HG03521 (cell line): ENCODE data around the gene ZFR.
A peak's percentile ranks its signal among the peaks of the same experiment; 100 is the strongest.
"Not testable (repeated sequence)": the region's sequence is repeated elsewhere in the genome, so short reads cannot be mapped to it uniquely, and the experiment has no call there.

ENCODE experiments used
- ATAC-seq: cut with Tn5 transposase; IDR thresholded peaks from one replicate; pipeline ENCODE4 v1.9.1; 2021; ENCODE audit warnings: mild to moderate bottlenecking, moderate library complexity; ENCODE audit not compliant: unreplicated experiment

Gene ZFR

DNA sequence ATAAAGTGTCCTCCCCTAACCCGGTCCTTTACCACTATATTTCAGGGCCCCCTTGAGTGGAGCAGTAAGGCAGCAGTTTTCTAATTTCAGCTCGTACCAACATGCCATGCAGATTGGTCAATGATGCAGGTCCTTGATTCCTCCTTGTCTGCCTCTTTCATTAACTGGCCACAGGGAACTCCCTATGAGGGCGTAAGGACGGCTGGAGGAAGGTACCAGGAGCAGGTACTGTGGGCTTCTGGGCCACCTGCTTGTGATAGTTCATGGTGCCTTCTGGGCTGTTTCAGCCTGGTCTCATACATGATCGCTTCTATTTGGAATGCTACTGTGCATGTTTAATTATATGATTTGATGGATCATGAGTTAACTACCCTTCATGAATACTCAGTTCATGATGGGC, 9.4 kb upstream of the ZFR start:
- no peak for ATAC-seq

DNA sequence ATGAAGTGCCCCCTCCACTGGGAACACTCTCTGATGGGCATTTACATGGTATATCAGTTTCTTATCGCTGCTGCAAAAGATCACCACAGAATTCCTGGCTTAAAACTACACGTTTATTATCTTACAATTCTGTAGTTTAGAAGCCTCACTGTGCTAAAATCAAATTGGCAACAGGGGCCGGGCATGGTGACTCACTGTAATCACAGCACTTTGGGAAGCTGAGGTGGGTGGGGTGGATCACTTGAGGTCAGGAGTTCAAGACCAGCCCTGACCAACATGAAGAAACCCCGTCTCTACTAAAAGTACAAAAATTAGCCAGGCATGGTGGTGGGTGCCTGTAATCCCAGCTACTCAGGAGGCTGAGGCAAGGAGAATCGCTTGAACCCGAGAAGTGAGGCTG, 7.8 kb upstream of the ZFR start:
- not testable (repeated sequence) for ATAC-seq

GRCh38 chr5:32450952-32451351, 6.4 kb upstream of the ZFR start:
- no peak for ATAC-seq

GRCh38 chr5:32449262-32449661, 4.7 kb upstream of the ZFR start:
- ATAC-seq = no peak

GRCh38 chr5:32446630-32447029, 2.1 kb upstream of the ZFR start:
- no peak for ATAC-seq

DNA sequence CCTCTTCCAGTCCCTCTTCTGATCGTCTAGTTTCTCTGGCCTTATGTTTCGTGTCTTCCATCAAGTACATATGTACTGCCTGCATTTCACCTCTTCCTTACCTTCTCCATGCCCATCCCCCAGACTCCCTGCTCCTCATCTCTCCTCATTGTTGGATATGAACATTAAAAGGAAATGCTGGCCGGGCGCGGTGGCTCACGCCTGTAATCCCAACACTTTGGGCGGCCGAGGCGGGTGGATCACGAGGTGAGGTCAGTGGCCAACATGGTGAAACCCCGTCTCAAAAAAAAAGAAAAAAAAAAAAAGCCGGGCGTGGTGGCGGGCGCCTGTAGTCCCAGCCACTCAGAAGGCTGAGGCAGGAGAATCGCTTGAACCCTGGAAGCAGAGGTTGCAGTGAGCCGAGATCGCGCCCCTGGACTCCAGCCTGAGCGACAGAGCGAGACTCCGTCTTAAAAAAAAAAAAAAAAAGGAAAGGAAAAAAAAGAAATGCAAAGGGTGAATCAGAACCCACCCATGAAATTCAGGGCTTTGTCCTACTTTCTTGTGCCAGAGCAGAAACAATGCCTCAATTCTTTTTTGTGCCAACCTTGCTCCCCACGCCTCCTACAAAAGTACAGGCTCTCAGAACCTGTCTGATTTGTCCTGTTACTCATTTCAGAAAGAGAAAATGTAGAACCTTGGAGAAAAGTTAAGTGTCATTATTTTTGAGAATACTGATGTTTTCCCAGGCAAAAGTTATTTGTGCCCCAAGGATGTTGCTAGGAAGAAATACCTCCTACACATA, 1.5 kb upstream of the ZFR start:
- ATAC-seq = no peak

DNA sequence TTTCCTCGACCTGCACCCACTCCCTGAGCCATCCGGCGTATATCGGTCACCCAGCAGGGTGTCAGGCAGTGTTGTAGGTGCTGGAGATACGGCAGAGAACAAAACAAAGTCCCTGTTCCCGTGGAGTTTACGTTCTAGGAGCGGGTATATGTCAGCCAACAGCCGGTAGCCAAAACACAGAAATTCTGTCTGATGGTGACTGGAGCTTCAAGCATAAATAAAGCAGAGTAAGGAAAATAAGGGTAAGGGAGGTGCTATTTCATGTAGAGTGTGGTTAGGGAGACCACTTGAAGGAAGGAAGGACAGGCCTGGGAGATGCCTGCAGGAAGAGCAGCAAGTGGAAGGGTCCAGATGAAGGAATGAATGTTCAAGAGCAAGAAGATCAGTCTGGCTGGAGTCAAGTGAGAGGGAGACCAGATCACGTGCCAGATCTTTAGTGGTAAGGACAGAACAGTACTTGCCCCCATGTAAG, 783 bp upstream of the ZFR start:
- ATAC-seq = no peak

DNA sequence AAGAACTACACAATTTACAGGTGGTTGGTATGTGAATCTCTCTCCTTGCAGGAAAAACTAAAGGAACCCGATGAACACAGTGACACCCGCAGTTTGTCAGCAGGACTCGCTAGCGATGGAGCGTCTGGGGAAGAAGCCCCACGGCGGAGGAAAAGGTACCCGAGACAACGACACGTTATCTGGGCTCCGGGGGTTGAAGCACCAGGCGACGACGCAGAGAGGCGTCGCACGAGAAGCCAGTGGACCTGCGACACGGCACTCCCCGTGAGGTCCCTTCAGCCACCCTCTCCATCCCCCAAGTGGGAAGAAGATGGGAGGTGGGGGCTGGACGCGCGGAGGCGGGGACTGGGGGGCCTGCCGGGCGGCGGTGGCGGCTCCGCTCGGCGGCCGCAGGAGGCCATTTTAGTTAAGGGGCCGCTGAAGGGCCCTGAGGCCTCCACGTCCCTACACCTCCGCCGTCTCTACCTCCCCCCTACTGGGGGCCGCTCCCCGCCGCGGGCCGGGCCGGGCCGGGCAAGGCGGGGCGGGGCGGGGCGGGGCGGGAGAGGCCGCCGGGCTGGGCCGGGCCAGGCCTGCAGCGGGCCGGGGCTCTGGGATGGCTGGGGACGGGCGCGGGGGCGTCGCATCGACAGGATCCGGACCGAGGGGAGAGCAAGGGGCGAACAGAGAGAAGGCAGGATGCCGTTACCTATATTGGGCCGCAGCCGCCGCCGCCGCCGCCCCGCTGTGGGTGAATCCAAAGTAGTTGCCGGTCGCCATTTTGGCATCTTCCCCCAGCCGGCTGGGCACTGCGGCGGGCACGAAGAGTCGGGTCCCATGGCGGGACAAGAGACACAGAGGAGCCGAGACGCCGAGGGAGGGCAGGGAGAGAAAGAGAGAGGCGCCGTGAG, 754 bp downstream of the ZFR start:
- peak; percentile 39 for ATAC-seq

GRCh38 chr5:32443145-32443540, 1.4 kb downstream of the ZFR start:
- ATAC-seq = no peak

DNA sequence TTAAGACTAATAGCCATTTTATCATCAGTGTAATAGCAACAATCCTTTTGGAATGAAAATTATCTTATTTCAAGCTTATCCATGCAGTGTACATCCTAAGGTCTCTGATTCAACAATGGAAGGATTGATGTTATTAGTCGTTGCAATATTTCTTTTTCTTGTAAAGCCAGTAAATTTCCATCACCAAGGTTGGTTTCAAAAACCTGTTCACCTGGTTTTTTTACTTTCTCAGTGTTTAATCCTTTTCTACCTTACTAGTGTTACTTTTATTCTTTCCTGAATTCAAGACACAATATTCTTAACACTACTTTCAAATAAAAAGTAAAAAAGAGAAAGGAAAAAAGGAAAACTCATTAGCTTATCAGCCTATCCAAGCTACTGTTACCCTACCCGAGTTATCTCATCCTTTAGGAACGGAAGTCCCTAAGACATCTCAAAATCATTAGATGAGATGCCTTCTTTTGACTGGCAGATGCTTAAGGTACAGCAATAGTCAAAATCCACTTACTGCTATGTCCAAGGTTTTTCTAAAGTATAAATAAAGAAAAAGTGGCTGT, 5.4 kb downstream of the ZFR start:
- no peak for ATAC-seq

GRCh38 chr5:32436553-32437242, 7.8 kb downstream of the ZFR start:
- ATAC-seq = no peak

GRCh38 chr5:32435383-32435782, 9.2 kb downstream of the ZFR start:
- ATAC-seq = no peak

DNA sequence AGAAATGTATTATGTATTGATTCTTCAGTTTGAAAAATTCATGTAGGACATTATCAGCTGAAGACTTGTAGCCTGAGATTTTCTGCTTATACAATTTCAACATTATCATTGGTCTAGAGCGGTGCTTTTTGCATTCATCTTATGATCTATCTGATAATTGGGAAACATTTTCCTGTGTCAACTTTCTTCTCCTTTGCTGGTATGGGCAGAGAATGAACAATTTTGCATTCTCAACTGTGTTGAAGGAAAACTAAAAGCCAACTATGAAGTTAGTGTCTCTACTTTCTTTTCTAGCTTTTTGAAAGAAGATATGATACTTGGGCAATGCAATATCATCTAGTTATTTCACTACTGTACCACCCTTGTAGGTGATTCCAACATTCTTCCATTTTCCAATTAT, 10.3 kb downstream of the ZFR start:
- ATAC-seq = no peak

DNA sequence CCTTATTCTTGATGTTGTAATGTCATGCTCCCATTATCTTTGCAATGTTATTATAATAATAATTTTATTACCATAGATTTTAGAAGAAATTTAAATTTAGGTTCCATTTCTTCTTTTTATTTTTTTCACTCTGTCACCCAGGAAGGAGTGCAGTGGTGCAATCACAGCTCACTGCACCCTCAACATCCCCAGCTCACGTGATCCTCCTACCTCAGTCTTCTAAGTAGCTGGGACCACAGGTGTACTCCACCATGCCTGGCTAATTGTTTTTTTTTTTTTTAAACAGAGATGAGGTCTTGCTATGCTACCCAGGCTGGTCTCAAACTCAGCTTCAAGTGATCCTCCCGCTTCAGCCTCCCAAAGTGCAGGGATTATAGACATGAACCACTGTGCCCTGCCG, 11.9 kb downstream of the ZFR start:
- ATAC-seq = no peak

- not testable (repeated sequence) for ATAC-seq
Observed at GRCh38 chr5:32430825-32431224, 13.7 kb downstream of the ZFR start.

- no peak for ATAC-seq
Observed at GRCh38 chr5:32428426-32428825, 16.1 kb downstream of the ZFR start.

DNA sequence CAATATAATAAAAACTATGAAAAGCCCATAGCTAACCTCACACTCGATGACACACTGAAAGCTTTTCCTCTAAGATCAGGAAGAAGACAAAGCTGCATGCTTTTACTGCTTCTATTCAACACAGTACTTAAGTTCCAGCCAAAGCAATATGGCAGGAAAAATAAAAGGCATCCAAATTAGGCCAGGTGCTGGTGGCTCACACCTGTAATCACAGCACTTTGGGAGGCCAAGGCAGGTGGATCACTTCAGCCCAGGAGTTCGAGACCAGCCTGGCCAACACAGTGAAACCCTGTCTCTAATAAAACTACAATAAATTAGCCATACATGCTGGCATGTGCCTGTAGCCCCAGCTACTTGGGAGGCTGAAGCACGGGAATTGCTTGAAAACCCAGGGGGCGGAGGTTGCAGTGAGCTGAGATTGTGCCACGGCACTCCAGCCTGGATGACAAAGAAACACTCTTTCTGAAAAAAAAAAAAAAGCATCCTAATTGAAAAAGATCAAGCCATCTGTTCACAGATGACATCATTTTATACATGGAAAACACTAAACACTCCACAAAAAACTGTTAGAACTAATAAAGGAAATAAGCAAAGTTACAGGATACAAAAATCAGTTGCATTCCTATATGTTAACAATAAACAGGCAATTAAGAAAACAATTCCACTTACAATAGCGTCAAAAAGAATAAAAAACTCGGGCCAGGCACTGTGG, 17.9 kb downstream of the ZFR start:
- no peak for ATAC-seq

DNA sequence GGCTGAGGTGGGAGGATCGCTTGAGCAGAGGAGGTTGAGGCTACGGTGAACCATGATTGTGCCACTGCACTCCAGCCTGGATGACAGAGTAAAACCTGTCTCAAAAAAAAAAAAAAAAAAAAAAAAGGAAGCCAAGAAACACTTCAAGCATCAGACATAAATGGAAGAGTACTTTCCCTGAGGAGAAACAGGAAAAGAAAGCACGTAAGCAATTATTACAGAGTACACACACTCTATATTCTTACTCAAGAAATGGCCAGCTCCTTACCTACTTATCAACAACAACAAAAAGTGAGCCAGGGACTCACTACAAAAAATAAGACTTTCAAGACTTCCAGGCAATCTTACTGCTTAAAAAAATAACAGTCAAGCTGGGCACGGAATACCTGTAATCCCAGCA, 21.8 kb downstream of the ZFR start:
- no peak for ATAC-seq

GRCh38 chr5:32421075-32421474, 23.5 kb downstream of the ZFR start:
- no peak for ATAC-seq

GRCh38 chr5:32420506-32420905, 24.0 kb downstream of the ZFR start:
- ATAC-seq = no peak

DNA sequence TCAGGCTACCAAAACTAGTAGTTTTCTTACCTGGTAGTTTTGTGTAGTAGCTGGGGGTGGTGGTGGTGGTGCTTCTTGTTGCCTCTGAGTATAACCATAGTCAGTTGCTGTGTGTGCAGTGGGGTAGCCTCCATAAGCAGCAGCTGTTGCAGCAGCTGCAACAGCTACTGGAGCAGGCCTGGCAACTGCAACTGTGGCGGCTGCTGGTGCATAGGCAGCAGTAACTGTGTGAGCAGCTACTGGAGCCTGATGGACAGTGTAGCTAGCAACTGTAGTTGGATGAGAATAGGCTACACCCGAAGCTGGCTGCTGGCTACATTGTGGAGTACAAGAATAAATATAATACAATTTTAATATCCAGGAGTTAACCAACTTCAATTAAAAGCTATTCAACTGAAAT, 24.7 kb downstream of the ZFR start:
- no peak for ATAC-seq
